K562 (cell line): ENCODE measurements around the gene SOBP. TPM values are rescaled to one million over a fixed set of nuclear protein-coding genes. Genes with fewer than 3 reads are reported as not detected.
A peak's percentile ranks its signal among the peaks of the same experiment; 100 is the strongest.

Experiments
- BMI1 ChIP-seq: fragments of 150-350 bp; IDR thresholded peaks from 2 replicates; pipeline ENCODE4 v1.6.1; 2014; ENCODE audit warnings: low read length
- E4F1 ChIP-seq: fragments of 250-450 bp; sonication (Bioruptor Pico); IDR thresholded peaks from 2 replicates; pipeline ENCODE4 v1.5.0; 2021; ENCODE audit warnings: mild to moderate bottlenecking, borderline replicate concordance
- ETV5 ChIP-seq: sonication (generic); formaldehyde crosslinking; IDR thresholded peaks from 2 replicates; pipeline ENCODE4 v1.4.0; 2020; ENCODE audit warnings: low read depth, mild to moderate bottlenecking, missing genetic modification reagents
- FOXJ3 ChIP-seq: sonication (generic); formaldehyde crosslinking; IDR thresholded peaks from 2 replicates; pipeline ENCODE4 v1.4.0; 2020; ENCODE audit warnings: mild to moderate bottlenecking, missing genetic modification reagents
- FOXP1 ChIP-seq: sonication (generic); formaldehyde crosslinking; IDR thresholded peaks from 2 replicates; pipeline ENCODE4 v1.8.0; 2022; ENCODE audit warnings: mild to moderate bottlenecking, missing genetic modification reagents
- HNRNPLL ChIP-seq: fragments of 200-400 bp; formaldehyde crosslinking; IDR thresholded peaks from 2 replicates; pipeline ENCODE4 v1.6.1; 2017; ENCODE audit warnings: low read length, low read depth, mild to moderate bottlenecking; ENCODE audit not compliant: poor library complexity, severe bottlenecking
- IFI16 ChIP-seq: fragments of 250-450 bp; sonication (Bioruptor Pico); IDR thresholded peaks from 2 replicates; pipeline ENCODE4 v2.1.2; 2022; ENCODE audit warnings: mild to moderate bottlenecking, inconsistent platforms
- KLF1 ChIP-seq: fragments of 450-650 bp; IDR thresholded peaks from 2 replicates; pipeline ENCODE4 v1.6.1; 2016; ENCODE audit warnings: missing genetic modification characterization, missing compliant biosample characterization
- MCM5 ChIP-seq: fragments of 450-650 bp; IDR thresholded peaks from 2 replicates; pipeline ENCODE4 v1.6.1; 2016; ENCODE audit warnings: low read depth
- SIX5 ChIP-seq, 2 experiments: IDR thresholded peaks; 2 replicates each; pipeline ENCODE4 v1.6.1; 2011; ENCODE audit warnings: low read length in 2 of 2, borderline replicate concordance in 1 of 2, low read depth in 1 of 2, mild to moderate bottlenecking in 1 of 2, moderate library complexity in 1 of 2; ENCODE audit not compliant: insufficient read depth in 1 of 2
- TAF15 ChIP-seq: fragments of 200-400 bp; formaldehyde crosslinking; IDR thresholded peaks from 2 replicates; pipeline ENCODE4 v1.6.1; 2017; ENCODE audit warnings: mild to moderate bottlenecking, low read depth, low read length, moderate library complexity
- TAF7 ChIP-seq: fragments of 450-650 bp; IDR thresholded peaks from 2 replicates; pipeline ENCODE4 v1.6.1; 2016; ENCODE audit warnings: missing genetic modification characterization, missing compliant biosample characterization
- TFAM ChIP-seq: fragments of 250-450 bp; sonication (Bioruptor Pico); conservative IDR thresholded peaks from 2 replicates; pipeline ENCODE4 v1.5.0; 2021; ENCODE audit warnings: mild to moderate bottlenecking, moderate library complexity
- ZKSCAN3 ChIP-seq: fragments of 250-450 bp; sonication (Bioruptor Pico); IDR thresholded peaks from 2 replicates; pipeline ENCODE4 v1.4.0; 2020
- ZNF146 ChIP-seq: IDR thresholded peaks from one replicate; pipeline ENCODE4 v1.6.1; 2018; ENCODE audit warnings: missing compliant biosample characterization; ENCODE audit not compliant: unreplicated experiment
- ZNF316 ChIP-seq: fragments of 450-650 bp; IDR thresholded peaks from 2 replicates; pipeline ENCODE4 v1.6.1; 2016
- polyA plus RNA-seq, 8 experiments: library from polyadenylated mRNA; depleted of rRNA in 4 of 8; stranded (reverse) in 5 of 8; unstranded in 3 of 8; fragments of >200 nt; fragmentation: Nextera tagmentation in 2 of 8; fragmentation: Illumina TruSeq in 1 of 8; extraction: Ambion mirVana in 2 of 8; extraction: Trizol in 1 of 8; gene quantifications; 2 replicates each; pipeline versions ENCODE4 v1.2.1 to v1.2.3, GENCODE V29; 2011 to 2014; ENCODE audit warnings: inconsistent platforms in 1 of 8, missing spikeins in 1 of 8
- total RNA-seq, 7 experiments: library from RNA; depleted of rRNA in 6 of 7; stranded (reverse); fragments of >200 nt in 6 of 7; fragmentation: Illumina TruSeq in 2 of 7; extraction: Trizol in 2 of 7; gene quantifications; 2 replicates each; pipeline versions ENCODE4 v1.2.1 to v1.2.3, GENCODE V29; 2011 to 2021; ENCODE audit warnings: low replicate concordance in 1 of 7
- TF ChIP-seq, protein P1 (sequence below): fragments of 250-450 bp; sonication (Bioruptor Pico); IDR thresholded peaks from 2 replicates; pipeline ENCODE4 v1.4.0; 2020; ENCODE audit warnings: mild to moderate bottlenecking, moderate library complexity
- TF ChIP-seq, protein P2 (sequence below): IDR thresholded peaks from 2 replicates; pipeline ENCODE4 v1.6.1; 2016; ENCODE audit warnings: missing genetic modification characterization, missing compliant biosample characterization
- TF ChIP-seq, protein P3 (sequence below): fragments of 450-650 bp; IDR thresholded peaks from 2 replicates; pipeline ENCODE4 v1.6.1; 2018; ENCODE audit warnings: mild to moderate bottlenecking, low read depth; ENCODE audit not compliant: partially characterized antibody

Gene SOBP
- total and polyA plus RNA-seq, 9 of the 15 experiments (the other 6 are each of a cell fraction or from before 2014, with no cell fraction given): 0.16 TPM; not detected in 8

- TF ChIP-seq, protein P1, sequence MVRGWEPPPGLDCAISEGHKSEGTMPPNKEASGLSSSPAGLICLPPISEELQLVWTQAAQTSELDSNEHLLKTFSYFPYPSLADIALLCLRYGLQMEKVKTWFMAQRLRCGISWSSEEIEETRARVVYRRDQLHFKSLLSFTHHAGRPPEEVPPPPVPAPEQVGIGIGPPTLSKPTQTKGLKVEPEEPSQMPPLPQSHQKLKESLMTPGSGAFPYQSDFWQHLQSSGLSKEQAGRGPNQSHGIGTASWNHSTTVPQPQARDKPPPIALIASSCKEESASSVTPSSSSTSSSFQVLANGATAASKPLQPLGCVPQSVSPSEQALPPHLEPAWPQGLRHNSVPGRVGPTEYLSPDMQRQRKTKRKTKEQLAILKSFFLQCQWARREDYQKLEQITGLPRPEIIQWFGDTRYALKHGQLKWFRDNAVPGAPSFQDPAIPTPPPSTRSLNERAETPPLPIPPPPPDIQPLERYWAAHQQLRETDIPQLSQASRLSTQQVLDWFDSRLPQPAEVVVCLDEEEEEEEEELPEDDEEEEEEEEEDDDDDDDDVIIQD (CRISPR knock-in tag): no peak
- TF ChIP-seq TFAM (CRISPR knock-in tag): no peak
- TF ChIP-seq IFI16: no peak
- peak; percentile 98 for TF ChIP-seq E4F1 (CRISPR knock-in tag)
- TF ChIP-seq ZNF146: no peak
- TF ChIP-seq FOXJ3 (CRISPR knock-in tag): no peak
- no peak for TF ChIP-seq MCM5
- TF ChIP-seq, protein P2, sequence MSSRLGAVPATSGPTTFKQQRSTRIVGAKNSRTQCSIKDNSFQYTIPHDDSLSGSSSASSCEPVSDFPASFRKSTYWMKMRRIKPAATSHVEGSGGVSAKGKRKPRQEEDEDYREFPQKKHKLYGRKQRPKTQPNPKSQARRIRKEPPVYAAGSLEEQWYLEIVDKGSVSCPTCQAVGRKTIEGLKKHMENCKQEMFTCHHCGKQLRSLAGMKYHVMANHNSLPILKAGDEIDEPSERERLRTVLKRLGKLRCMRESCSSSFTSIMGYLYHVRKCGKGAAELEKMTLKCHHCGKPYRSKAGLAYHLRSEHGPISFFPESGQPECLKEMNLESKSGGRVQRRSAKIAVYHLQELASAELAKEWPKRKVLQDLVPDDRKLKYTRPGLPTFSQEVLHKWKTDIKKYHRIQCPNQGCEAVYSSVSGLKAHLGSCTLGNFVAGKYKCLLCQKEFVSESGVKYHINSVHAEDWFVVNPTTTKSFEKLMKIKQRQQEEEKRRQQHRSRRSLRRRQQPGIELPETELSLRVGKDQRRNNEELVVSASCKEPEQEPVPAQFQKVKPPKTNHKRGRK (tag): no peak
- no peak for TF ChIP-seq SIX5 (IDR thresholded peaks at IDR 0.05; ENCODE audit: borderline replicate concordance in 1 of 2, insufficient read depth in 1 of 2, low read depth in 1 of 2, low read length in 2 of 2)
- peak; percentile 44; the same call in 1 of the 2 replicates for TF ChIP-seq TAF7 (tag)
- peak; percentile 44 for TF ChIP-seq HNRNPLL
- TF ChIP-seq ETV5 (CRISPR knock-in tag): peak; percentile 45; the same call in 1 of the 2 replicates
- no peak for TF ChIP-seq TAF15
- no peak for TF ChIP-seq ZNF316
- TF ChIP-seq, protein P3, sequence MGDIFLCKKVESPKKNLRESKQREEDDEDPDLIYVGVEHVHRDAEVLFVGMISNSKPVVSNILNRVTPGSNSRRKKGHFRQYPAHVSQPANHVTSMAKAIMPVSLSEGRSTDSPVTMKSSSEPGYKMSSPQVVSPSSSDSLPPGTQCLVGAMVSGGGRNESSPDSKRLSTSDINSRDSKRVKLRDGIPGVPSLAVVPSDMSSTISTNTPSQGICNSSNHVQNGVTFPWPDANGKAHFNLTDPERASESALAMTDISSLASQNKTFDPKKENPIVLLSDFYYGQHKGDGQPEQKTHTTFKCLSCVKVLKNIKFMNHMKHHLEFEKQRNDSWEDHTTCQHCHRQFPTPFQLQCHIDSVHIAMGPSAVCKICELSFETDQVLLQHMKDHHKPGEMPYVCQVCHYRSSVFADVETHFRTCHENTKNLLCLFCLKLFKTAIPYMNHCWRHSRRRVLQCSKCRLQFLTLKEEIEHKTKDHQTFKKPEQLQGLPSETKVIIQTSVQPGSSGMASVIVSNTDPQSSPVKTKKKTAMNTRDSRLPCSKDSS: no peak
- TF ChIP-seq ZKSCAN3 (CRISPR knock-in tag): no peak
- TF ChIP-seq KLF1: peak; percentile 61; the same call in 1 of the 2 replicates
- TF ChIP-seq BMI1: no peak
- TF ChIP-seq FOXP1 (CRISPR knock-in tag): peak; percentile 96
Measured at GRCh38 chr6:107459283-107460082, 30.4 kb upstream of the SOBP start, which contains the start of gene PDSS2 (continued).
